ENCODE results near the gene AGAP1.

DNA sequence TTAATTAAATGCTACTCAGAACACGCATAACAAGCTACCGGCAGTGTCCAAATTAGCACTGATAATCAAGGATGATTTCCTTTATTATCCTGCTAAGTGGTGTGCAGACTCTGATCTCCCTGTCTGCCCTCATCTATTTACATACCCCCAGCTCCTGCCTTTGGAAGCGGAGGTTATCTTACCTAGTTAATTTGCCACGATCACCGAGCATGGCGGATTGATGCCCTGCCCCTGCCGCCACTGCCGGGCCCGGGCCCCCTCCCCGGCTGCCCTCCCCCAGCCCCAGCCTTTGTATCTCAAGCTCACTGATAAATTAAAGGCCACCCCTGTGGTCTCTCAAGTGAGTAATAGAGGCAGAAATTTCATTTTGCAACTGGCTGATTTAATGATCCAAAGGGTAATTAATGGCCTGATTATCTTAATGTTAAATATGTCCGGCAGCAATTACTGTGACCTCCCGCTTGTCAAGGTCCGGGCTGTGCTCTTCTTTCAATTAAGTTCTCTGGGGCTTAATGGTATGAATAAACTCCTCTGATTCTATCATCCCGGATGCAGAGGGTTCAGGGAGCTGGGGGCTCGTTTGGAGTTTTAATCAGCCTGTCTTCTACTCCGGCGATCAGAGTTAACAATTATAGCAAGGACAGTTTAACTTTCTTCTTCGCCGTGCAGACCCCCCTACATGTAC lies 560.9 kb downstream of the AGAP1 start:
- TF ChIP-seq, protein P1, sequence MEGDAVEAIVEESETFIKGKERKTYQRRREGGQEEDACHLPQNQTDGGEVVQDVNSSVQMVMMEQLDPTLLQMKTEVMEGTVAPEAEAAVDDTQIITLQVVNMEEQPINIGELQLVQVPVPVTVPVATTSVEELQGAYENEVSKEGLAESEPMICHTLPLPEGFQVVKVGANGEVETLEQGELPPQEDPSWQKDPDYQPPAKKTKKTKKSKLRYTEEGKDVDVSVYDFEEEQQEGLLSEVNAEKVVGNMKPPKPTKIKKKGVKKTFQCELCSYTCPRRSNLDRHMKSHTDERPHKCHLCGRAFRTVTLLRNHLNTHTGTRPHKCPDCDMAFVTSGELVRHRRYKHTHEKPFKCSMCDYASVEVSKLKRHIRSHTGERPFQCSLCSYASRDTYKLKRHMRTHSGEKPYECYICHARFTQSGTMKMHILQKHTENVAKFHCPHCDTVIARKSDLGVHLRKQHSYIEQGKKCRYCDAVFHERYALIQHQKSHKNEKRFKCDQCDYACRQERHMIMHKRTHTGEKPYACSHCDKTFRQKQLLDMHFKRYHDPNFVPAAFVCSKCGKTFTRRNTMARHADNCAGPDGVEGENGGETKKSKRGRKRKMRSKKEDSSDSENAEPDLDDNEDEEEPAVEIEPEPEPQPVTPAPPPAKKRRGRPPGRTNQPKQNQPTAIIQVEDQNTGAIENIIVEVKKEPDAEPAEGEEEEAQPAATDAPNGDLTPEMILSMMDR (IDR thresholded peaks at IDR 0.05): no peak
- no peak for TF ChIP-seq EP300 (IDR thresholded peaks at IDR 0.05)

Measured in sigmoid colon (tissue), 4 donors.